Spleen (tissue), 7 donors: ENCODE measurements around the gene MAP2K5.

Source experiments
- POLR2AphosphoS5 ChIP-seq, 3 donors: sonication (generic); formaldehyde crosslinking; IDR thresholded peaks; one replicate each; pipeline ENCODE4 v1.5.1; 2017; ENCODE audit warnings: antibody characterized with exemption in 3 of 3
- TF ChIP-seq, protein P1 (sequence below), 11 experiments: fragments of 200-600 bp in 7 of 11; fragments of 450-650 bp in 4 of 11; sonication (generic) in 4 of 11; IDR thresholded peaks in 8 of 11; conservative IDR thresholded peaks in 3 of 11; 1 replicate in 7 of 11; 2 replicates in 4 of 11; pipeline versions ENCODE4 v1.4.0 to v1.8.0; 2016 to 2021; ENCODE audit warnings: antibody characterized with exemption in 11 of 11, inconsistent platforms in 4 of 11, mild to moderate bottlenecking in 1 of 11
- donor health status: DM: no; HTN: no; CAD: no; lungs with moderate emphysema.
- donor health status: DM: no; HTN: no; CAD: no.
- donor health status: DM: no; HTN: no; CAD: no.

DNA sequence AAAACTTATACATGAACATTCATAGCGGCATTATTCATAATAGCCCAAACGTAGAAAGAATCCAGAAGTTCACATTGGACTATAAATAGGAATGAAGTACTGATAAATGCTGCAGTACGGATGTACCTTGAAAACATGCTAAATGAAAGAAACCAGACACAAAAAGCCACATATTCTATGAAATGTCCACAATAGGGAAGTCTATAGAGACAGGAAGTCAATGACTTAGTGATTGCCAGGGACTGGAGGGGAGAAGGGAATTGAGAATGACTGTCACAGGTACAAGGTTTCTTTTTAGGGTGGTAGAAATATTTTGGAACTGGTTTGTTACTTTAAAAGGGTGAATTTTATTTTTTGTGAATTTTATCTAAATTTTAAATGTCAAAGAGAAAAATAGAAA, 211.4 kb downstream of the MAP2K5 start:
- TF ChIP-seq, protein P1, sequence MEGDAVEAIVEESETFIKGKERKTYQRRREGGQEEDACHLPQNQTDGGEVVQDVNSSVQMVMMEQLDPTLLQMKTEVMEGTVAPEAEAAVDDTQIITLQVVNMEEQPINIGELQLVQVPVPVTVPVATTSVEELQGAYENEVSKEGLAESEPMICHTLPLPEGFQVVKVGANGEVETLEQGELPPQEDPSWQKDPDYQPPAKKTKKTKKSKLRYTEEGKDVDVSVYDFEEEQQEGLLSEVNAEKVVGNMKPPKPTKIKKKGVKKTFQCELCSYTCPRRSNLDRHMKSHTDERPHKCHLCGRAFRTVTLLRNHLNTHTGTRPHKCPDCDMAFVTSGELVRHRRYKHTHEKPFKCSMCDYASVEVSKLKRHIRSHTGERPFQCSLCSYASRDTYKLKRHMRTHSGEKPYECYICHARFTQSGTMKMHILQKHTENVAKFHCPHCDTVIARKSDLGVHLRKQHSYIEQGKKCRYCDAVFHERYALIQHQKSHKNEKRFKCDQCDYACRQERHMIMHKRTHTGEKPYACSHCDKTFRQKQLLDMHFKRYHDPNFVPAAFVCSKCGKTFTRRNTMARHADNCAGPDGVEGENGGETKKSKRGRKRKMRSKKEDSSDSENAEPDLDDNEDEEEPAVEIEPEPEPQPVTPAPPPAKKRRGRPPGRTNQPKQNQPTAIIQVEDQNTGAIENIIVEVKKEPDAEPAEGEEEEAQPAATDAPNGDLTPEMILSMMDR (IDR thresholded peaks at IDR 0.05 in 8 of 11, conservative IDR thresholded peaks at IDR 0.05 in 3 of 11) = no peak
- no peak for TF ChIP-seq POLR2AphosphoS5 (IDR thresholded peaks at IDR 0.05)
